HL-60 (cell line): ENCODE results near the gene TTLL1.

Source experiments
- GABPA ChIP-seq: IDR thresholded peaks from 2 replicates; pipeline ENCODE4 v1.6.1; 2012; ENCODE audit warnings: low read depth
- POLR2AphosphoS5 ChIP-seq: IDR thresholded peaks from 2 replicates; pipeline ENCODE4 v1.6.1; 2012; ENCODE audit warnings: low read depth
- SPI1 ChIP-seq: IDR thresholded peaks from 2 replicates; pipeline ENCODE4 v1.6.1; 2012; ENCODE audit warnings: low read depth, mild to moderate bottlenecking, borderline replicate concordance
- TF ChIP-seq, protein P1 (sequence below): IDR thresholded peaks from one replicate; pipeline ENCODE4 v1.5.1; 2011; ENCODE audit warnings: low read length, control low read depth, inconsistent platforms; ENCODE audit not compliant: insufficient read depth
- TF ChIP-seq, protein P2 (sequence below): IDR thresholded peaks from 2 replicates; pipeline ENCODE4 v1.6.1; 2012; ENCODE audit warnings: low read depth; ENCODE audit not compliant: insufficient replicate concordance

DNA sequence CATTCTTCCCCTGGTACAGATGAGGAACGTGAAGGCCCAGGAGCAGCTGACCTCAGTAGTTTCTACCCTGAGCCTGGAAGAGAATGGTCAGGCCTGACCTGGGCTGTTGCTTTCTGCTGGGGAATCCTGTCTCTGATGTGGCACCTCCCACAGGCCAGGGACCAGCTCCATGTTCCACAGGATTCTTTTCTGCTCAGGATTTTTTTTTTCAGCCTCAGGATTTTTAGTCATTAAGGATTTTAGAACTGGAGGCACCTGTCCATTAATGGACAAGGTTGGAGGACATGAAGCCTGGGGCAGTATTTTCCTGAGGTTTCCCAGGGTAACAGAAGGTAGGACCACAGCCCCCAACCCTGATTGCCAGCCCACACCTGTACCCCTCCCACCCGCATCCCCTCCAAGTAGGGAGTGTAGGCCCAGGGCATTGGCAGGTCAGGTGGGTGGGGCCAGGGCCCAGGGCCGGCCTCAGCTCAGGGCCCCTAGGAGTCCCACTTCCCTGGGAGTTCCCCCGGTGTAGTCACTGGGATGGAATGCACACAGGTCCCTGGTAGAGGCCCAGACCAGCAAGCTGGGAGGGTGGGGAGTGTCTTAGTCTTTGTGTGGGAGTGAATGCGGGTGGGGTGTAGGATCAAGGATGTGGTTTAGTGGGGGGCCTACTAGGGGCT lies 37.4 kb upstream of the TTLL1 start:
- TF ChIP-seq, protein P1, sequence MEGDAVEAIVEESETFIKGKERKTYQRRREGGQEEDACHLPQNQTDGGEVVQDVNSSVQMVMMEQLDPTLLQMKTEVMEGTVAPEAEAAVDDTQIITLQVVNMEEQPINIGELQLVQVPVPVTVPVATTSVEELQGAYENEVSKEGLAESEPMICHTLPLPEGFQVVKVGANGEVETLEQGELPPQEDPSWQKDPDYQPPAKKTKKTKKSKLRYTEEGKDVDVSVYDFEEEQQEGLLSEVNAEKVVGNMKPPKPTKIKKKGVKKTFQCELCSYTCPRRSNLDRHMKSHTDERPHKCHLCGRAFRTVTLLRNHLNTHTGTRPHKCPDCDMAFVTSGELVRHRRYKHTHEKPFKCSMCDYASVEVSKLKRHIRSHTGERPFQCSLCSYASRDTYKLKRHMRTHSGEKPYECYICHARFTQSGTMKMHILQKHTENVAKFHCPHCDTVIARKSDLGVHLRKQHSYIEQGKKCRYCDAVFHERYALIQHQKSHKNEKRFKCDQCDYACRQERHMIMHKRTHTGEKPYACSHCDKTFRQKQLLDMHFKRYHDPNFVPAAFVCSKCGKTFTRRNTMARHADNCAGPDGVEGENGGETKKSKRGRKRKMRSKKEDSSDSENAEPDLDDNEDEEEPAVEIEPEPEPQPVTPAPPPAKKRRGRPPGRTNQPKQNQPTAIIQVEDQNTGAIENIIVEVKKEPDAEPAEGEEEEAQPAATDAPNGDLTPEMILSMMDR = no peak
- no peak; the same call in 1 of the 2 replicates for TF ChIP-seq POLR2AphosphoS5
- TF ChIP-seq, protein P2, sequence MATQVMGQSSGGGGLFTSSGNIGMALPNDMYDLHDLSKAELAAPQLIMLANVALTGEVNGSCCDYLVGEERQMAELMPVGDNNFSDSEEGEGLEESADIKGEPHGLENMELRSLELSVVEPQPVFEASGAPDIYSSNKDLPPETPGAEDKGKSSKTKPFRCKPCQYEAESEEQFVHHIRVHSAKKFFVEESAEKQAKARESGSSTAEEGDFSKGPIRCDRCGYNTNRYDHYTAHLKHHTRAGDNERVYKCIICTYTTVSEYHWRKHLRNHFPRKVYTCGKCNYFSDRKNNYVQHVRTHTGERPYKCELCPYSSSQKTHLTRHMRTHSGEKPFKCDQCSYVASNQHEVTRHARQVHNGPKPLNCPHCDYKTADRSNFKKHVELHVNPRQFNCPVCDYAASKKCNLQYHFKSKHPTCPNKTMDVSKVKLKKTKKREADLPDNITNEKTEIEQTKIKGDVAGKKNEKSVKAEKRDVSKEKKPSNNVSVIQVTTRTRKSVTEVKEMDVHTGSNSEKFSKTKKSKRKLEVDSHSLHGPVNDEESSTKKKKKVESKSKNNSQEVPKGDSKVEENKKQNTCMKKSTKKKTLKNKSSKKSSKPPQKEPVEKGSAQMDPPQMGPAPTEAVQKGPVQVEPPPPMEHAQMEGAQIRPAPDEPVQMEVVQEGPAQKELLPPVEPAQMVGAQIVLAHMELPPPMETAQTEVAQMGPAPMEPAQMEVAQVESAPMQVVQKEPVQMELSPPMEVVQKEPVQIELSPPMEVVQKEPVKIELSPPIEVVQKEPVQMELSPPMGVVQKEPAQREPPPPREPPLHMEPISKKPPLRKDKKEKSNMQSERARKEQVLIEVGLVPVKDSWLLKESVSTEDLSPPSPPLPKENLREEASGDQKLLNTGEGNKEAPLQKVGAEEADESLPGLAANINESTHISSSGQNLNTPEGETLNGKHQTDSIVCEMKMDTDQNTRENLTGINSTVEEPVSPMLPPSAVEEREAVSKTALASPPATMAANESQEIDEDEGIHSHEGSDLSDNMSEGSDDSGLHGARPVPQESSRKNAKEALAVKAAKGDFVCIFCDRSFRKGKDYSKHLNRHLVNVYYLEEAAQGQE = no peak
- TF ChIP-seq GABPA = no peak
- TF ChIP-seq SPI1 = no peak
